G401 (cell line): ENCODE measurements around the gene KCNQ1OT1. TPM values are rescaled to one million over a fixed set of nuclear protein-coding genes. Genes with fewer than 3 reads are reported as not detected.

Source experiments
- total RNA-seq: library from RNA; depleted of rRNA; stranded (reverse); fragments of >200 nt; shearing (Covaris generic); gene quantifications from 2 replicates; pipeline ENCODE4 v1.2.3, GENCODE V29; 2014; rRNA removed

KCNQ1OT1 gene
- total RNA-seq, 1 experiment from 2014 or later = 0.75 TPM

Other genes starting within 250 kb of the KCNQ1OT1 start
- 14.0 and 15.6 TPM in 2 replicates for gene CDKN1C, start 185.8 kb upstream of the KCNQ1OT1 start, total RNA-seq
- 2.2 and 3.1 TPM in 2 replicates for gene PHLDA2, start 229.4 kb upstream of the KCNQ1OT1 start, total RNA-seq